ENCODE results near the gene ASCL1.

- no peak for TF ChIP-seq ZNF280D (tag by site-specific recombination; IDR thresholded peaks at IDR 0.05)
- no peak for TF ChIP-seq ZFP3 (tag by site-specific recombination; IDR thresholded peaks at IDR 0.05; ENCODE audit: low read depth)
- no peak for TF ChIP-seq ZNF501 (tag by site-specific recombination; IDR thresholded peaks at IDR 0.05)
- no peak for TF ChIP-seq YY1 (tag by site-specific recombination; IDR thresholded peaks at IDR 0.05)
- TF ChIP-seq, protein P1, sequence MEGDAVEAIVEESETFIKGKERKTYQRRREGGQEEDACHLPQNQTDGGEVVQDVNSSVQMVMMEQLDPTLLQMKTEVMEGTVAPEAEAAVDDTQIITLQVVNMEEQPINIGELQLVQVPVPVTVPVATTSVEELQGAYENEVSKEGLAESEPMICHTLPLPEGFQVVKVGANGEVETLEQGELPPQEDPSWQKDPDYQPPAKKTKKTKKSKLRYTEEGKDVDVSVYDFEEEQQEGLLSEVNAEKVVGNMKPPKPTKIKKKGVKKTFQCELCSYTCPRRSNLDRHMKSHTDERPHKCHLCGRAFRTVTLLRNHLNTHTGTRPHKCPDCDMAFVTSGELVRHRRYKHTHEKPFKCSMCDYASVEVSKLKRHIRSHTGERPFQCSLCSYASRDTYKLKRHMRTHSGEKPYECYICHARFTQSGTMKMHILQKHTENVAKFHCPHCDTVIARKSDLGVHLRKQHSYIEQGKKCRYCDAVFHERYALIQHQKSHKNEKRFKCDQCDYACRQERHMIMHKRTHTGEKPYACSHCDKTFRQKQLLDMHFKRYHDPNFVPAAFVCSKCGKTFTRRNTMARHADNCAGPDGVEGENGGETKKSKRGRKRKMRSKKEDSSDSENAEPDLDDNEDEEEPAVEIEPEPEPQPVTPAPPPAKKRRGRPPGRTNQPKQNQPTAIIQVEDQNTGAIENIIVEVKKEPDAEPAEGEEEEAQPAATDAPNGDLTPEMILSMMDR (tag by site-specific recombination; IDR thresholded peaks at IDR 0.05), result no peak
- no peak for TF ChIP-seq INSM2 (tag by site-specific recombination; IDR thresholded peaks at IDR 0.05)
- TF ChIP-seq, protein P2, sequence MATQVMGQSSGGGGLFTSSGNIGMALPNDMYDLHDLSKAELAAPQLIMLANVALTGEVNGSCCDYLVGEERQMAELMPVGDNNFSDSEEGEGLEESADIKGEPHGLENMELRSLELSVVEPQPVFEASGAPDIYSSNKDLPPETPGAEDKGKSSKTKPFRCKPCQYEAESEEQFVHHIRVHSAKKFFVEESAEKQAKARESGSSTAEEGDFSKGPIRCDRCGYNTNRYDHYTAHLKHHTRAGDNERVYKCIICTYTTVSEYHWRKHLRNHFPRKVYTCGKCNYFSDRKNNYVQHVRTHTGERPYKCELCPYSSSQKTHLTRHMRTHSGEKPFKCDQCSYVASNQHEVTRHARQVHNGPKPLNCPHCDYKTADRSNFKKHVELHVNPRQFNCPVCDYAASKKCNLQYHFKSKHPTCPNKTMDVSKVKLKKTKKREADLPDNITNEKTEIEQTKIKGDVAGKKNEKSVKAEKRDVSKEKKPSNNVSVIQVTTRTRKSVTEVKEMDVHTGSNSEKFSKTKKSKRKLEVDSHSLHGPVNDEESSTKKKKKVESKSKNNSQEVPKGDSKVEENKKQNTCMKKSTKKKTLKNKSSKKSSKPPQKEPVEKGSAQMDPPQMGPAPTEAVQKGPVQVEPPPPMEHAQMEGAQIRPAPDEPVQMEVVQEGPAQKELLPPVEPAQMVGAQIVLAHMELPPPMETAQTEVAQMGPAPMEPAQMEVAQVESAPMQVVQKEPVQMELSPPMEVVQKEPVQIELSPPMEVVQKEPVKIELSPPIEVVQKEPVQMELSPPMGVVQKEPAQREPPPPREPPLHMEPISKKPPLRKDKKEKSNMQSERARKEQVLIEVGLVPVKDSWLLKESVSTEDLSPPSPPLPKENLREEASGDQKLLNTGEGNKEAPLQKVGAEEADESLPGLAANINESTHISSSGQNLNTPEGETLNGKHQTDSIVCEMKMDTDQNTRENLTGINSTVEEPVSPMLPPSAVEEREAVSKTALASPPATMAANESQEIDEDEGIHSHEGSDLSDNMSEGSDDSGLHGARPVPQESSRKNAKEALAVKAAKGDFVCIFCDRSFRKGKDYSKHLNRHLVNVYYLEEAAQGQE (tag by site-specific recombination; IDR thresholded peaks at IDR 0.05), result no peak
Observed at GRCh38 chr12:102977945-102978706, 20.7 kb downstream of the ASCL1 start.

Data from HEK293 (cell line).